GM12865 (cell line): ENCODE data around the gene IFIT2.
A peak's percentile ranks its signal among the peaks of the same experiment; 100 is the strongest.

Experiments used
- DNase-seq: peaks from one replicate; pipeline ENCODE4 v3.0.0; 2010; ENCODE audit warnings: low read depth
- H3K4me3 ChIP-seq: 2 replicates; pipeline ENCODE4 v1.5.1; 2011; ENCODE audit warnings: mild to moderate bottlenecking, low read depth, low read length, control low read depth
- TF ChIP-seq, protein P1 (sequence below): IDR thresholded peaks from 2 replicates; pipeline ENCODE4 v1.5.1; 2011; ENCODE audit warnings: low read length, control low read depth, low read depth, inconsistent platforms; ENCODE audit not compliant: insufficient read depth; ENCODE audit errors: missing control alignments

IFIT2 gene

GRCh38 chr10:89302625-89303024, 779 bp downstream of the IFIT2 start:
- no peak for DNase-seq
- TF ChIP-seq, protein P1, sequence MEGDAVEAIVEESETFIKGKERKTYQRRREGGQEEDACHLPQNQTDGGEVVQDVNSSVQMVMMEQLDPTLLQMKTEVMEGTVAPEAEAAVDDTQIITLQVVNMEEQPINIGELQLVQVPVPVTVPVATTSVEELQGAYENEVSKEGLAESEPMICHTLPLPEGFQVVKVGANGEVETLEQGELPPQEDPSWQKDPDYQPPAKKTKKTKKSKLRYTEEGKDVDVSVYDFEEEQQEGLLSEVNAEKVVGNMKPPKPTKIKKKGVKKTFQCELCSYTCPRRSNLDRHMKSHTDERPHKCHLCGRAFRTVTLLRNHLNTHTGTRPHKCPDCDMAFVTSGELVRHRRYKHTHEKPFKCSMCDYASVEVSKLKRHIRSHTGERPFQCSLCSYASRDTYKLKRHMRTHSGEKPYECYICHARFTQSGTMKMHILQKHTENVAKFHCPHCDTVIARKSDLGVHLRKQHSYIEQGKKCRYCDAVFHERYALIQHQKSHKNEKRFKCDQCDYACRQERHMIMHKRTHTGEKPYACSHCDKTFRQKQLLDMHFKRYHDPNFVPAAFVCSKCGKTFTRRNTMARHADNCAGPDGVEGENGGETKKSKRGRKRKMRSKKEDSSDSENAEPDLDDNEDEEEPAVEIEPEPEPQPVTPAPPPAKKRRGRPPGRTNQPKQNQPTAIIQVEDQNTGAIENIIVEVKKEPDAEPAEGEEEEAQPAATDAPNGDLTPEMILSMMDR: no peak

GRCh38 chr10:89303161-89303560, 1.3 kb downstream of the IFIT2 start:
- no peak for DNase-seq
- TF ChIP-seq, protein P1: no peak
- H3K4me3 ChIP-seq: peak overlapping the region; percentile 61

More at GRCh38 chr10:89302625-89303024, 779 bp downstream of the IFIT2 start:
- H3K4me3 ChIP-seq: peak overlapping the region; percentile 61

- H3K4me3 ChIP-seq: peak overlapping the region; percentile 61; the same call in 1 of the 2 replicates
- no peak for DNase-seq
- TF ChIP-seq, protein P1: no peak
Observed at GRCh38 chr10:89304026-89304425, 2.2 kb downstream of the IFIT2 start.

DNA sequence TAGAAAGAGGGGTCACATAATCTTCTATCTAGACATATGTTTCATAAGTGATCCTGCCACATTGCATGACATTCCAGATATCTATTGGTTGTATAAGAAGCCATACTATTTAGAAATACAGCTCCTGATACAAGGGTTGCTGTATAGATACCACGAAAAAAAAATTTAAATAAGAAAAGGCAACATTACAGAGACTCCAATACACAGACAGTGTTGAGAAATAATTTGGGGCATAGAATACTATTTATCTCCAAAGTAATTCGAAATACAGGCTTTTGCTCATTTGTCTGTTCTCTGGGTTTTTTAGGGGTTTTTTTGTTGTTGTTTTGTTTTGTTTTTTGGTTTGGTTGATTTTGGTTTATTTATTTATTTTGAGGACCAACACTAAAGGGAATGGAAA, 2.6 kb downstream of the IFIT2 start:
- no peak overlapping the region for H3K4me3 ChIP-seq
- no peak for DNase-seq
- TF ChIP-seq, protein P1: no peak

DNA sequence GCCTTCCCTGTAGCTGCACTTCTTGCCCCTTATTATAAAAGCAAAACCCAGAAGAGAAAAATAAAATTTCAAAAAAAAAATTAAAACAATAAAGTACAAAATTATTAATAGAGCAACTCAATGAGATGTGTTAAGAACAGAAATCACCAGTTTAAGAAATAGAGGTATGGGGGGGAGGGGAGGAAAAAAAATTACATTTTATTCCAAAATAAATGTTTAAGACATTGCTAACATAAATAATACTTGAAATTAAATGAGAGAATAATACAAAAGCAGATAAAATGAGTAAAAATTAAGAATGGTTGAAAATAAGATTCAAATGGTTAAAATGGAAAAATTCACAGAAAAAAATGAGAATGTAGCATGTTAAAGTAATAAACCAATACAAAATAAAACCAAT, 3.1 kb downstream of the IFIT2 start:
- TF ChIP-seq, protein P1: no peak
- H3K4me3 ChIP-seq: no peak overlapping the region
- DNase-seq: no peak

GRCh38 chr10:89305766-89306433, 4.1 kb downstream of the IFIT2 start:
- DNase-seq: no peak
- H3K4me3 ChIP-seq: no peak overlapping the region
- TF ChIP-seq, protein P1: no peak
